ENCODE measurements around the gene LDLRAD2.

GRCh38 chr1:21793104-21793503 is 19.0 kb upstream of the LDLRAD2 start:
- TF ChIP-seq CTCF (IDR thresholded peaks at IDR 0.05) = no peak
- TF ChIP-seq POLR2A (IDR thresholded peaks at IDR 0.05) = no peak
